Stimulated activated CD8-positive, alpha-beta memory T cell treated with anti-CD3 and anti-CD28 coated beads, Interleukin-7, amount 100 ng/mL, for 48 hours (primary cell): ENCODE data around the gene DACH1.

Experiments used
- DNase-seq, 2 donors: peaks; one replicate each; pipeline ENCODE4 v3.0.0-alpha.2; 2020; ENCODE audit warnings: low read depth in 1 of 2; ENCODE audit errors: extremely low read depth in 1 of 2

The DACH1 gene

GRCh38 chr13:71714802-71715375, 152.1 kb downstream of the DACH1 start:
- DNase-seq: no peak

DNA sequence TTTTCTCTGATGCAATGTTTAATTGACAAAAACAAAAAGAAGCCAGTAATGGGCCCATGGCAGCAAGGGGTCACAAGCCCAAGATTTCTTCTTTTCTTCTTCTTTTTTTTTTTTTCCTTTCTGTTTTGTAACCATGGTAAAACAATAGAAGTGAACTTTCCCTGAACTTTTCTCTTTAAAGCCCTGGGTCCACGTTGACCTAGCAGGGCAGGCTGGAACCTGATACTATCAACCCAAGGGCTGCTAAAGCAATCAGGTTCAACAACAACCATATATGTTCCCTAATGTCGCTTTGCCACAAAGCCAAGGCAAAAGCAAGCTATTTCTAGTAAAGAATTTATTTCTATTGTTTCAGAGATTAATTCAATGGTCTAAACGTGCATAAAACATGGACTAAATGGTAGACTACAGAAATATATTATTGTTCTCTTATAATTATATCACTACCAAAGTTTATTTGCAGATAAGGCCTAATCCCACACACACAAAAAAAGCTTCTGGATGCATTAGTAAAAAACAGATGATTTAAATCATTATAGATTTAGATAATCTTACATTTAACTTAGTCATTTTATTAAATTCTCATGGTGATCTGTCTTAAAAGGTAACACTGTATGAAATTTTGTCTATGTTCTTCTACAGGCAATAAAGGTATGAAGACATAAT, 153.9 kb downstream of the DACH1 start:
- no peak for DNase-seq

DNA sequence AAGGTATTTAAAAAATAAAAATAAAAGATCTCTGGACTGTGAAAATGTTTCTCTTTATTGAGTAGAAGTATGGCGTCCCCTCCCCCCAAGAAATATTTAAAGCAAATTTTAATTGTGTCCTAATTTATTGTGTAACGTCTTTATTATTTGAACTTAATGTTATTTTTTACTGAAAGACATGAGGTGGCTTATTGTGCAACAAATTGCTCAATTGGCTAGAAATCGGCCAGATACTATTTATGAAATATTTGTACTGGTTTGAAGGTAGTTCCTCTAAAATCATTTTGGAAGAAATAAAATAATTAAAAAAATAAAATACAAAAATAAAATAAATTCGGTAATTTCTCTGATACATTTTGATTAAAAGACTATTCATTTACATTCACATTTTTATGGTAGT, 162.3 kb downstream of the DACH1 start:
- no peak for DNase-seq

GRCh38 chr13:71703138-71703537, 163.9 kb downstream of the DACH1 start:
- DNase-seq: no peak

DNA sequence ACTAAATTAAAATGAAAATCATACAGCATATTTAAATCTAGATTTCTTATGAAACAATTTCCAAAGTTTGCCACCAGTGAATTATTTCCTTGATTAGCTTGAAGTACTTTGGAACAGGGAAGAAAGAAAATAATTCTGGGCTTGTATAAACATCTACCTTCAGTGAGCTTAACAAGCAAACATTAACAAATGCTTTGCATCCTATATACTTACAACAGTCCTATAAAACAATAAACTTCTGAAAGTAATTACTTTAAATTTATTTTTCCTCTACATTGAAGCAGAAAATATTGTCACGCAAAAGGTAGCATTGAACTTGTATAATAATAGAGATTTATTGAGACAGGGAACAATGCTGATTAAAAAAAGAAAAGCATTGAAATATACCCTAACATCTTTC, 164.8 kb downstream of the DACH1 start:
- DNase-seq: no peak

GRCh38 chr13:71701741-71702140, 165.3 kb downstream of the DACH1 start:
- DNase-seq: no peak

- DNase-seq: no peak
Observed at GRCh38 chr13:71699342-71699741, 167.7 kb downstream of the DACH1 start.

GRCh38 chr13:71695662-71696061, 171.3 kb downstream of the DACH1 start:
- no peak for DNase-seq

DNA sequence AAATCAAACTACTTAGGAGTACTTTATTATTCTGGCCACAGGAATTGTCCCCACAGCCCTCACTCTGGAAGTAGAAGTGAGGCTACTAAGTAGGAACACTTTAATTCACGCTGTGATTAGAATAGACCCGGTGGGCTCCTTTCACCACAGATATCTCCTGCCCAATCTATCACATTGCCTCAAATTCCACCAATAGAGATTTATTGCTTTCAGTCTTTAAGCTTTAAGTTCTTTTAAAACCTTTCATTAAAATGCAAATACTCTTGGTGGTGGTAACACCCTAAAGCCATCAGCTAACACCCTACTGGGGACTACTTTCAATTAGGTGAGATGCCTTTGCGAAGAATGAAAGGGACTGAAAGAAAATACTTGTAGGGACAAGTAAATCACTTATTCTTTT, 181.9 kb downstream of the DACH1 start:
- no peak for DNase-seq

GRCh38 chr13:71681901-71682613, 184.9 kb downstream of the DACH1 start:
- DNase-seq: no peak

GRCh38 chr13:71677124-71677523, 189.9 kb downstream of the DACH1 start:
- DNase-seq: no peak

GRCh38 chr13:71672512-71672911, 194.5 kb downstream of the DACH1 start:
- no peak for DNase-seq

- no peak for DNase-seq
Observed at GRCh38 chr13:71663431-71663830, 203.6 kb downstream of the DACH1 start.

DNA sequence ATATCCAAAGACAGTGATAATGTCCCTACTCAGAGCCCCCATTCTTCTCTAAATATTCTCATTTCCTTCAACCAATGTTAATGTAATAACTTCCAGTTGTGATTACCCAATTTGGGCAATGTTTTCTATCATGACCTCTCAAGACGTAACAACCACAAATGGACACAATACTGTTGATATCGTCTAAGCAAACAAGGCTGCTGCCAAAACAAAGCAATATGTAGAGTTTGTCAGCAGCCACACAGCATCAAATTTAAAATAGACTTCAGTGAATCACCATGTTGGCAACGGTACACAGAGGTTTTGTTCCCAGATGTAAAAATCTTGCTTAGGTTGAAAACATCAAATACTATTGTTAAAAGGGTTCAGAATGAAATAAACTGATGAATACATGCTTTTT, 205.1 kb downstream of the DACH1 start:
- no peak for DNase-seq

DNA sequence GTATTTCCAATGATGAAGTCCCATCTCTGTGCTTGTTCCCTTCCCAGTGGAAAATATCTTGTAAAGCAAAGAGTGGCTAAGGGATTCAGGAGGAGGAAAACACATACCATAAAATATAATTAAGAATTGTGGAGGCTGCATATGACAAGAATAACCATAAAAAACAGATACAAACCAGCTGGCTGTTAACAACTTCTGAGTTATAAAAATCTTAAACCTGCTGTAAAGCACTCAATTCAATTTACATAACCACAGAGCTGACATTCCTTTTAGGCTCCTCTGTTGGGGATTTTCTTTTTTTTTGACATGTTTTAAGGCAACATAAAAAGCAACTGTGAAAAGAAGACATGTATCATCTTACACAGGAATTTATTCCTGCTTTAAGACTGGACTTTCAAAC, 207.6 kb downstream of the DACH1 start:
- no peak for DNase-seq

GRCh38 chr13:71645467-71645866, 221.5 kb downstream of the DACH1 start:
- DNase-seq: no peak

GRCh38 chr13:71644579-71644978, 222.4 kb downstream of the DACH1 start:
- DNase-seq: no peak

GRCh38 chr13:71643448-71643860, 223.6 kb downstream of the DACH1 start:
- DNase-seq: no peak

DNA sequence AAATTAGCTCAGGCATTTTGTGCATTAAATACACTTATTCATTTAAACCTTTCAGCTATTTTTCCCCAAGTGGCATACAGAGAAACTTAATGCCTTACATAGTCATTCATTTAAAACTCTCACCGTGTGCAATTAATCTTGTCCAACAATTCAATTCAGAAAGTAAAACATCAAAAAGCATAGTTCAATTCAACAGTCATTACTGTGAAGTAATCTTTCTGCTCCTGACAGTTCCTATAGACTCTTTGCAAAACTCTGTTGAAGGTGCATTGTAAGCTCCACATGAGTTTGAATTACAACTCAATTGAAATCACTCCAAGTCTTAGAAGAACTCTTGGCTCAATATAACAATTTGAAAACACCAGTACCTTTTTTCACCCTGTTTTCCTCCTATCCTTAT, 228.3 kb downstream of the DACH1 start:
- no peak for DNase-seq

GRCh38 chr13:71634602-71635443, 232.2 kb downstream of the DACH1 start:
- no peak for DNase-seq

- no peak for DNase-seq
Observed at GRCh38 chr13:71634182-71634581, 232.8 kb downstream of the DACH1 start.
